ENCODE results near the gene ABCB8.

ABCB8 gene

DNA sequence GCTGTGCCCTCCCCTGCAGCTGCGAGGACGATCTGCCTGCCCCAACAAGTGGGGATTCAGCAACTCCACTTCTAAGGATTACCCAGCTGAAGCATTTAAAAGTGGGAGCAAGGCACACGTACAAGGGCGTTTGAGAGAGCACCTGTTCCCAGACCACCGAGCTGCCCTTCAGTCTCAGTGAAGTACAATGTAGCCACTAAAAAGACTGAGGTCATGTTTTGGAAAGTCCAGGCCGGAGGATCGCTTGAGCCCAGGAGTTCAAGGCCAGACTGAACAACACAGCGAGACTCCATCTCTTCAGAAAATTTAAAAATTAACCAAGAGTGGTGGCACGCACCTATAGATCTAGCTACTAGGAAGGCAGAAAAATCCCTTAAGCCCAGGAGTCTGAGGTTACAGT, 22.7 kb upstream of the ABCB8 start:
- no peaks in the 10 kb centered on the region for H3K36me3 ChIP-seq (replicated peaks)
- TF ChIP-seq, protein P1, sequence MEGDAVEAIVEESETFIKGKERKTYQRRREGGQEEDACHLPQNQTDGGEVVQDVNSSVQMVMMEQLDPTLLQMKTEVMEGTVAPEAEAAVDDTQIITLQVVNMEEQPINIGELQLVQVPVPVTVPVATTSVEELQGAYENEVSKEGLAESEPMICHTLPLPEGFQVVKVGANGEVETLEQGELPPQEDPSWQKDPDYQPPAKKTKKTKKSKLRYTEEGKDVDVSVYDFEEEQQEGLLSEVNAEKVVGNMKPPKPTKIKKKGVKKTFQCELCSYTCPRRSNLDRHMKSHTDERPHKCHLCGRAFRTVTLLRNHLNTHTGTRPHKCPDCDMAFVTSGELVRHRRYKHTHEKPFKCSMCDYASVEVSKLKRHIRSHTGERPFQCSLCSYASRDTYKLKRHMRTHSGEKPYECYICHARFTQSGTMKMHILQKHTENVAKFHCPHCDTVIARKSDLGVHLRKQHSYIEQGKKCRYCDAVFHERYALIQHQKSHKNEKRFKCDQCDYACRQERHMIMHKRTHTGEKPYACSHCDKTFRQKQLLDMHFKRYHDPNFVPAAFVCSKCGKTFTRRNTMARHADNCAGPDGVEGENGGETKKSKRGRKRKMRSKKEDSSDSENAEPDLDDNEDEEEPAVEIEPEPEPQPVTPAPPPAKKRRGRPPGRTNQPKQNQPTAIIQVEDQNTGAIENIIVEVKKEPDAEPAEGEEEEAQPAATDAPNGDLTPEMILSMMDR (IDR thresholded peaks at IDR 0.05; ENCODE audit: low read depth, low read length, missing control alignments): no peak
- in situ Hi-C loops (cut with HindIII; ENCODE audit: low pct_ligation_motif_present, low sequenced_read_pairs): no loop called here
- no peak for DNase-seq
- no peak overlapping the region for H3K4me3 ChIP-seq (ENCODE audit: low read depth, low read length)
- no peaks in the 10 kb centered on the region for H3K27me3 ChIP-seq (replicated peaks)
- H3K27ac ChIP-seq: no peak overlapping the region

DNA sequence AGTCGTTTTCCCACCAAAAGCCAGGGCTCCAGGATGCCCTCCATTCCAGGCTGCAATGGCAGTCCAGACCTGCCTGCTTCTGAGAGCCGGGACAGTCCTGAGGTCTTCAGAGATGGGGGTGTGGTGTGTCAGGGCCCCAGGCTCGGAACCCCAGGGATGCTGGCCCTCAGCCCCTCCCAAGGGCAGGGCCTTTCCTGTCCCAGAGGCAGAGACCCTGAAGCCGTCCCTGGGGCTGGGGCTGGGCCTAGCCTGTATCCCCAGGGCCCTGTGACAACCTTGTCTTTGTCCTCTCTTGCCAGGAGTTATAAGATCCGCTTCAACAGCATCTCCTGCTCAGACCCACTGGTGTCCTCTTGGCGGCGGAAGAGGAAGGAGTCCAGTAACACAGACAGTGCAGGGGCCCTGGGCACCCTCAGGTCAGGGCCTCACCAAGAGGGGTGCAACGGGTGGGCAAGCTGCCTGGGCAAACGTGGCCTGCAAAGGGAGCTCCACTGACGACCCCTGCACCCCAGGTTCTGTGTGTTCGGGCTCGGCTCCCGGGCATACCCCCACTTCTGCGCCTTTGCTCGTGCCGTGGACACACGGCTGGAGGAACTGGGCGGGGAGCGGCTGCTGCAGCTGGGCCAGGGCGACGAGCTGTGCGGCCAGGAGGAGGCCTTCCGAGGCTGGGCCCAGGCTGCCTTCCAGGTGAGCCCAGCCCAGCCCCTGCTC, 21.5 kb upstream of the ABCB8 start:
- H3K27ac ChIP-seq: no peak overlapping the region
- in situ Hi-C loops (cut with HindIII; ENCODE audit: low pct_ligation_motif_present, low sequenced_read_pairs): no loop called here
- TF ChIP-seq, protein P1 (IDR thresholded peaks at IDR 0.05; ENCODE audit: low read depth, low read length, missing control alignments): no peak
- no peaks in the 10 kb centered on the region for H3K27me3 ChIP-seq (replicated peaks)
- H3K4me3 ChIP-seq (ENCODE audit: low read depth, low read length): no peak overlapping the region
- no peaks in the 10 kb centered on the region for H3K36me3 ChIP-seq (replicated peaks)
- DNase-seq: no peak

DNA sequence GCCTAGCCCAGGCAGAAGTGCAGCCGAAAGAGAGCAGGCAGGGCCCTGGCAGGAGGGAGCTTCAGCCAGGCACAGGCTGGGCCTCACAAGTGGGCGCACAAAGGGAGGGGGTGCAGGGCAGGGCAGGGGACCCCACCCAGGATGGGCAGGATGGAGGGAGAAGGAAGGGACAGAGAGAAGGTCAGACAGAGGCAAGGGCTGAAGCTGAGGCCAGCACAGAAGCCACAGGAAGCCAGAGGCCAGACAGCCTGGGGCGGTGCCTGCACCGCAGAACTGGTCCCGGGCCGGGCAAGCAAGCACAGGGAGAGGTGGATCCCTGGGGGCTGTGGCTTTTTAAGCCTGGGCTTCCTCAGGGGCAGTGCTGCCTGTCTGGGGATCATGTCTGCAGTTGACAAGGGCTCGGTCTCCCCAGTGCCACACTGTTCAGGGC, 20.8 kb upstream of the ABCB8 start:
- Histone ChIP-seq H3K27ac (no peak overlapping the region), H3K36me3 (replicated peaks) (no peaks in the 10 kb centered on the region), H3K27me3 (replicated peaks) (peaks cover 2% of the 10 kb centered on the region), H3K4me3 (ENCODE audit: low read depth, low read length) (no peak overlapping the region)
- TF ChIP-seq, protein P1 (IDR thresholded peaks at IDR 0.05; ENCODE audit: low read depth, low read length, missing control alignments): no peak
- in situ Hi-C loops (cut with HindIII; ENCODE audit: low pct_ligation_motif_present, low sequenced_read_pairs): no loop called here
- DNase-seq: no peak

DNA sequence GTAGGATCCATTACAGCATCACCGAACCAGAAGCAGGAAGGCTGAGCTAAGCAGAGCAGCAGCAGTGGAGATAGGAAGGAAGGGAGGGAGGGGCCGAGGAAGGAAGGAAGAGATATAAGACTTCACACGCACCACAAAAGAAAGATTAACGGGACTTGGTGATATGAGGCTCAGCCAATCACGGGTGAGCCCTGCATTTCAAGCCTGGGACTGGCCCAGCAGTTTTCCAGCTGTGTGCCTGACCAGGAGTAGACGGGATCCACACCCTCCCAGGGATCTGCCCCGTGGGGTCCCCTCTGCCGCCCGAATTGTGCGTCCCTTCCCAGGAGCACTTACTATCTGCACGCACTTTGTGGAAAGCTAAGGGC, 20.1 kb upstream of the ABCB8 start:
- Histone ChIP-seq H3K36me3 (replicated peaks) (no peaks in the 10 kb centered on the region), H3K27me3 (replicated peaks) (peaks cover 6% of the 10 kb centered on the region), H3K4me3 (ENCODE audit: low read depth, low read length) (no peak overlapping the region), H3K27ac (no peak overlapping the region)
- DNase-seq: no peak
- TF ChIP-seq, protein P1 (IDR thresholded peaks at IDR 0.05; ENCODE audit: low read depth, low read length, missing control alignments): no peak
- in situ Hi-C loops (cut with HindIII; ENCODE audit: low pct_ligation_motif_present, low sequenced_read_pairs): no loop called here

DNA sequence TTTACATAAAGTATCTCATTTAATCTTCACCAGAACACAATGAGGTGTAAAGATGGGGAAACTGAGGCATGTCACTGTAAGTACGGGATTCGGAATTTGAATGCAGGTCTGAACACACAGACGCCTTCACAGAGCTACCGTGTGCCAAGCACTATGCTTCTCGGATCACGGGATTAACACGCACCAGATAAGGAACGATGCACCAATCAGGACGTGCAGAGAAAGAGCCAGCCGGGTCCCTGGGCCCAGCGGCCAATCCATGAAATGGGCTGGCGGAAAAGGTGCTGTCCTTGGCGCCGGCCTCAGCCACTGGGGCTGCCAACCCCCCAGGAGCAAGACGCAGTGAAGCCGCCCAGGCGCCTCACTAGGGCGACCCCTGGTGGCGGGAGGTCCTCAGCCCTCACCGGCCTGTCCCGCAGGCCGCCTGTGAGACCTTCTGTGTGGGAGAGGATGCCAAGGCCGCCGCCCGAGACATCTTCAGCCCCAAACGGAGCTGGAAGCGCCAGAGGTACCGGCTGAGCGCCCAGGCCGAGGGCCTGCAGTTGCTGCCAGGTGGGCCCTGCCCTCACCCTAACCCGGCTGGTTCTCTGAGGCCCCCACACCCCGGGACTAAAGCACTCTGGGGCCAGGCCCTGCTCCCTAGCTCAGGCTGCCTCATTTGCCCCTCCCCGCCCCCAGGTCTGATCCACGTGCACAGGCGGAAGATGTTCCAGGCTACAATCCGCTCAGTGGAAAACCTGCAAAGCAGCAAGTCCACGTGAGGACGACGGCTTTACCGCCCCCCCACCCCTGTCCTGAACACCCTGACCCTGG, 19.5 kb upstream of the ABCB8 start:
- DNase-seq: no peak
- no peak overlapping the region for H3K27ac ChIP-seq
- in situ Hi-C loops (cut with HindIII; ENCODE audit: low pct_ligation_motif_present, low sequenced_read_pairs): no loop called here

More for the DNA sequence above, 19.5 kb upstream of the ABCB8 start:
- Histone ChIP-seq H3K27me3 (replicated peaks) (peaks cover 6% of the 10 kb centered on the region), H3K4me3 (ENCODE audit: low read depth, low read length) (peak overlapping the region; percentile 2), H3K36me3 (replicated peaks) (no peaks in the 10 kb centered on the region)
- TF ChIP-seq, protein P1 (IDR thresholded peaks at IDR 0.05; ENCODE audit: low read depth, low read length, missing control alignments): peak; percentile 85

Data from brain microvascular endothelial cell (primary cell).